Activated T-cell treated with anti-CD3 and anti-CD28 coated beads, Interleukin-2, amount 50 U/mL, for 72 hours (primary cell): ENCODE data around the gene OTOGL. TPM values are rescaled to one million over a fixed set of nuclear protein-coding genes. Genes with fewer than 3 reads are reported as not detected.
"Not testable (repeated sequence)": the region's sequence is repeated elsewhere in the genome, so short reads cannot be mapped to it uniquely, and the experiment has no call there.

Source experiments
- ATAC-seq, 2 donors: fragments of 150-1000 bp; cut with Tn5 transposase; replicated peaks in 1 of 2; 2 replicates each; pipeline ENCODE4 v1.10.0; 2021; ENCODE audit warnings: moderate library complexity in 2 of 2, mild to moderate bottlenecking in 1 of 2
- DNase-seq, 2 donors: peaks; one replicate each; pipeline ENCODE4 v3.0.0; 2021 to 2022; ENCODE audit warnings: mixed read lengths in 1 of 2
- H3K27ac Mint-ChIP-seq: one replicate; pipeline ENCODE4 v1.8.0; 2022; ENCODE audit warnings: mild to moderate bottlenecking, moderate library complexity, mixed read lengths
- H3K27me3 Mint-ChIP-seq: one replicate; pipeline ENCODE4 v1.8.0; 2022; ENCODE audit warnings: low read depth, mixed read lengths
- H3K36me3 Mint-ChIP-seq, 2 donors: one replicate each; pipeline ENCODE4 v1.8.0; 2022; ENCODE audit warnings: mixed read lengths in 2 of 2, mild to moderate bottlenecking in 1 of 2; ENCODE audit not compliant: insufficient read depth in 2 of 2
- H3K4me1 Mint-ChIP-seq: one replicate; pipeline ENCODE4 v1.8.0; 2022; ENCODE audit warnings: low read depth, mixed read lengths
- H3K4me3 Mint-ChIP-seq, 2 donors: one replicate each; pipeline ENCODE4 v1.8.0; 2022; ENCODE audit warnings: mild to moderate bottlenecking in 2 of 2, mixed read lengths in 2 of 2, moderate library complexity in 2 of 2
- H3K9me3 Mint-ChIP-seq, 2 donors: one replicate each; pipeline ENCODE4 v1.8.0; 2022; ENCODE audit warnings: mixed read lengths in 2 of 2
- total RNA-seq, 2 donors: library from RNA; stranded (reverse); gene quantifications; one replicate each; pipeline ENCODE4 v1.2.3, GENCODE V29; 2022

Gene OTOGL
- total RNA-seq, 2 donors from 2014 or later: not detected

GRCh38 chr12:80293347-80293746 lies 194.0 kb downstream of the OTOGL start:
- Mint-ChIP-seq H3K27ac (no peak overlapping the region), H3K9me3 (peaks cover 0 to under 1% of the 10 kb centered on the region in 2 donors), H3K27me3 (no peaks in the 10 kb centered on the region), H3K4me3 (no peak overlapping the region), H3K36me3 (no peaks in the 10 kb centered on the region), H3K4me1 (no peaks in the 10 kb centered on the region)
- ATAC-seq: no peak
- DNase-seq: no peak

- Mint-ChIP-seq H3K4me3 (no peak overlapping the region), H3K9me3 (peaks cover 0 to 1% of the 10 kb centered on the region in 2 donors), H3K36me3 (no peaks in the 10 kb centered on the region), H3K4me1 (no peaks in the 10 kb centered on the region), H3K27ac (no peak overlapping the region), H3K27me3 (no peaks in the 10 kb centered on the region)
- DNase-seq: no peak
- ATAC-seq: no peak
Measured at GRCh38 chr12:80293759-80294158, 194.4 kb downstream of the OTOGL start.

GRCh38 chr12:80299219-80299618 lies 199.9 kb downstream of the OTOGL start:
- Mint-ChIP-seq H3K27ac (no peak overlapping the region), H3K36me3 (no peaks in the 10 kb centered on the region), H3K27me3 (no peaks in the 10 kb centered on the region), H3K4me3 (no peak overlapping the region), H3K4me1 (no peaks in the 10 kb centered on the region), H3K9me3 (peaks cover 0 to 1% of the 10 kb centered on the region in 2 donors)
- DNase-seq: no peak
- ATAC-seq: no peak

GRCh38 chr12:80299976-80300375 lies 200.6 kb downstream of the OTOGL start:
- DNase-seq: peak in 1 of 2 donors; percentile 1
- no peaks in the 10 kb centered on the region for H3K27me3 Mint-ChIP-seq
- peak; percentile 44 to 80 for ATAC-seq
- H3K4me3 Mint-ChIP-seq: no peak overlapping the region
- H3K27ac Mint-ChIP-seq: no peak overlapping the region
- no peaks in the 10 kb centered on the region for H3K36me3 Mint-ChIP-seq
- H3K4me1 Mint-ChIP-seq: no peaks in the 10 kb centered on the region
- H3K9me3 Mint-ChIP-seq: peaks cover 0 to 1% of the 10 kb centered on the region in 2 donors

- not testable (repeated sequence) for H3K4me1 Mint-ChIP-seq, H3K4me3 Mint-ChIP-seq, DNase-seq, ATAC-seq, H3K36me3 Mint-ChIP-seq, H3K27ac Mint-ChIP-seq, H3K9me3 Mint-ChIP-seq, H3K27me3 Mint-ChIP-seq
Measured at GRCh38 chr12:80307436-80307835, 208.1 kb downstream of the OTOGL start.

- Mint-ChIP-seq H3K27me3 (no peaks in the 10 kb centered on the region), H3K4me3 (no peak overlapping the region), H3K9me3 (peaks cover 0 to 2% of the 10 kb centered on the region in 2 donors), H3K36me3 (no peaks in the 10 kb centered on the region), H3K27ac (no peak overlapping the region), H3K4me1 (no peaks in the 10 kb centered on the region)
- ATAC-seq: no peak
- DNase-seq: no peak
Measured at GRCh38 chr12:80313209-80313608, 213.9 kb downstream of the OTOGL start.

GRCh38 chr12:80314741-80315140 lies 215.4 kb downstream of the OTOGL start:
- DNase-seq: no peak
- H3K4me3 Mint-ChIP-seq: no peak overlapping the region
- no peaks in the 10 kb centered on the region for H3K4me1 Mint-ChIP-seq
- H3K36me3 Mint-ChIP-seq: no peaks in the 10 kb centered on the region
- no peak overlapping the region for H3K27ac Mint-ChIP-seq
- no peak for ATAC-seq
- no peaks in the 10 kb centered on the region for H3K27me3 Mint-ChIP-seq
- no peaks in the 10 kb centered on the region for H3K9me3 Mint-ChIP-seq

- ATAC-seq: no peak
Measured at GRCh38 chr12:80316222-80316621, 216.9 kb downstream of the OTOGL start.

GRCh38 chr12:80317307-80317706 lies 218.0 kb downstream of the OTOGL start:
- H3K36me3 Mint-ChIP-seq: no peaks in the 10 kb centered on the region
- no peak overlapping the region for H3K27ac Mint-ChIP-seq
- no peaks in the 10 kb centered on the region for H3K9me3 Mint-ChIP-seq
- no peaks in the 10 kb centered on the region for H3K27me3 Mint-ChIP-seq
- H3K4me3 Mint-ChIP-seq: no peak overlapping the region
- no peaks in the 10 kb centered on the region for H3K4me1 Mint-ChIP-seq
- ATAC-seq (no peak), DNase-seq (no peak)

More at GRCh38 chr12:80316222-80316621, 216.9 kb downstream of the OTOGL start:
- Mint-ChIP-seq H3K27me3 (no peaks in the 10 kb centered on the region), H3K27ac (no peak overlapping the region), H3K4me3 (no peak overlapping the region), H3K36me3 (no peaks in the 10 kb centered on the region), H3K9me3 (no peaks in the 10 kb centered on the region), H3K4me1 (no peaks in the 10 kb centered on the region)
- no peak for DNase-seq

- Mint-ChIP-seq H3K4me1 (no peaks in the 10 kb centered on the region), H3K36me3 (no peaks in the 10 kb centered on the region), H3K27me3 (no peaks in the 10 kb centered on the region), H3K27ac (no peak overlapping the region), H3K9me3 (no peaks in the 10 kb centered on the region), H3K4me3 (no peak overlapping the region)
- DNase-seq (no peak), ATAC-seq (no peak)
Measured at GRCh38 chr12:80317899-80318298, 218.6 kb downstream of the OTOGL start.

- H3K4me1 Mint-ChIP-seq: no peaks in the 10 kb centered on the region
- H3K27ac Mint-ChIP-seq: no peak overlapping the region
- H3K27me3 Mint-ChIP-seq: no peaks in the 10 kb centered on the region
- DNase-seq (no peak), ATAC-seq (no peak)
- no peak overlapping the region for H3K4me3 Mint-ChIP-seq
- H3K9me3 Mint-ChIP-seq: peaks cover 0 to 2% of the 10 kb centered on the region in 2 donors
- H3K36me3 Mint-ChIP-seq: no peaks in the 10 kb centered on the region
Measured at GRCh38 chr12:80320121-80320678, 220.9 kb downstream of the OTOGL start.

GRCh38 chr12:80321653-80322052 lies 222.3 kb downstream of the OTOGL start:
- Mint-ChIP-seq H3K4me1 (no peaks in the 10 kb centered on the region), H3K36me3 (no peaks in the 10 kb centered on the region), H3K9me3 (peaks cover 0 to 2% of the 10 kb centered on the region in 2 donors), H3K27me3 (no peaks in the 10 kb centered on the region), H3K4me3 (no peak overlapping the region), H3K27ac (no peak overlapping the region)
- ATAC-seq (no peak), DNase-seq (no peak)

- DNase-seq (no peak), ATAC-seq (no peak)
- H3K27me3 Mint-ChIP-seq: no peaks in the 10 kb centered on the region
- H3K27ac Mint-ChIP-seq: no peak overlapping the region
- H3K4me1 Mint-ChIP-seq: no peaks in the 10 kb centered on the region
- H3K9me3 Mint-ChIP-seq: peaks cover 1 to 2% of the 10 kb centered on the region in 2 donors
- H3K36me3 Mint-ChIP-seq: no peaks in the 10 kb centered on the region
- H3K4me3 Mint-ChIP-seq: no peak overlapping the region
Measured at GRCh38 chr12:80325167-80325959, 226.0 kb downstream of the OTOGL start.

- Mint-ChIP-seq H3K36me3 (no peaks in the 10 kb centered on the region), H3K27ac (no peak overlapping the region), H3K4me3 (no peak overlapping the region), H3K9me3 (peaks cover 0 to 1% of the 10 kb centered on the region in 2 donors), H3K27me3 (no peaks in the 10 kb centered on the region), H3K4me1 (no peaks in the 10 kb centered on the region)
- ATAC-seq: no peak
- no peak for DNase-seq
Measured at GRCh38 chr12:80332827-80333226, 233.5 kb downstream of the OTOGL start.
